Hematopoietic multipotent progenitor cell (in vitro differentiated cells): Measurements from ENCODE around the gene LGSN. TPM values are rescaled to one million over a fixed set of nuclear protein-coding genes. Genes with fewer than 3 reads are reported as not detected.
"Not testable (repeated sequence)": the region's sequence is repeated elsewhere in the genome, so short reads cannot be mapped to it uniquely, and the experiment has no call there.

Source experiments
- DNase-seq, 3 donors: peaks; one replicate each; pipeline ENCODE4 v3.0.0-alpha.2; 2011 to 2015; ENCODE audit warnings: low read depth in 2 of 3, low spot score in 2 of 3
- small RNA-seq: library from RNA; depleted of rRNA; stranded (forward); fragments of <200 nt; gene quantifications from one replicate; pipeline ENCODE3, GENCODE V24; 2012
- total RNA-seq: library from RNA; depleted of rRNA; stranded (reverse); fragments of >200 nt; gene quantifications from one replicate; pipeline ENCODE4 v1.2.3, GENCODE V29; 2012

Gene LGSN
- total RNA-seq, 1 donor: under 0.01 TPM

GRCh38 chr6:63246581-63246980, 73.2 kb downstream of the LGSN start:
- no peak for DNase-seq

DNA sequence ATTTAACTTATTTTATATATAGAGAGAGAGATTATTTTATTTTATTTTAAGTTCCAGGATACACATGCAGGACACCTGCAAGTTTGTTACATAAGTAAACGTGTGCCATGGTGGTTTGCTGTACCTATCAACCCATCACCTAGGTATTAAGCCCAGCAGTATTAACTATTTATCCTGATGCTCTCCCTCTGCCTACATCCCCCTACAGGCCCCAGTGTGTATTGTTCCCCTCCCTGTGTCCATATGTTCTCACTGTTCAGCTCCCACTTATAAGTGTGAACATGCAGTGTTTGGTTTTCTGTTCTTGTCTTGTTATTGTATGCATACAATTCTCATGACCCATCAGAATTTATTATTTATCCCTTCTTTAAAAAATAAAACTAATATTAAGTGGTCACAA, 73.9 kb downstream of the LGSN start:
- no peak for DNase-seq

- DNase-seq: no peak
These were observed 74.4 kb downstream of the LGSN start for GRCh38 chr6:63245420-63245819.

GRCh38 chr6:63236398-63236817, 83.4 kb downstream of the LGSN start:
- no peak for DNase-seq

DNA sequence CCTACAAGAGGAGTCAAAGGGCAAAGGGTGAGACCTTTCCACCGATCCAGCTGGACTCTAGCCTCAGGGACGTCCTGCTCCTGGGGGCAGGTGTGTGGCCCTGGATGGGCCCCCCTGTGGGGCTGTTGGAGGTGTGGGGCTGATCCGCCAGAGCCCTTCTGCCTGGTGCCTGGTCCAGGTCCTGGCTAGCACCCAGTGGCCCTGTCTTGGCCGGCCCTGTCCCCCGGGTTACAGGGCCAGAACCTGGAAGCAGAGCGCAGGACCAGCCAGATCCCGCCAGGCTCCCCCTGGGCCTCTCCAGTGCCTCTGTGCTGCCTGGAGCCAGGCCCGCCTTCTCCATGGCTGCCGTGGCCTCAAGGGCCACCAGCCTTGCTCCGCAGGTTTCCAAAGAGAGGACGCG, 89.3 kb downstream of the LGSN start:
- not testable (repeated sequence) for DNase-seq

GRCh38 chr6:63230027-63230426, 89.8 kb downstream of the LGSN start:
- not testable (repeated sequence) for DNase-seq

DNA sequence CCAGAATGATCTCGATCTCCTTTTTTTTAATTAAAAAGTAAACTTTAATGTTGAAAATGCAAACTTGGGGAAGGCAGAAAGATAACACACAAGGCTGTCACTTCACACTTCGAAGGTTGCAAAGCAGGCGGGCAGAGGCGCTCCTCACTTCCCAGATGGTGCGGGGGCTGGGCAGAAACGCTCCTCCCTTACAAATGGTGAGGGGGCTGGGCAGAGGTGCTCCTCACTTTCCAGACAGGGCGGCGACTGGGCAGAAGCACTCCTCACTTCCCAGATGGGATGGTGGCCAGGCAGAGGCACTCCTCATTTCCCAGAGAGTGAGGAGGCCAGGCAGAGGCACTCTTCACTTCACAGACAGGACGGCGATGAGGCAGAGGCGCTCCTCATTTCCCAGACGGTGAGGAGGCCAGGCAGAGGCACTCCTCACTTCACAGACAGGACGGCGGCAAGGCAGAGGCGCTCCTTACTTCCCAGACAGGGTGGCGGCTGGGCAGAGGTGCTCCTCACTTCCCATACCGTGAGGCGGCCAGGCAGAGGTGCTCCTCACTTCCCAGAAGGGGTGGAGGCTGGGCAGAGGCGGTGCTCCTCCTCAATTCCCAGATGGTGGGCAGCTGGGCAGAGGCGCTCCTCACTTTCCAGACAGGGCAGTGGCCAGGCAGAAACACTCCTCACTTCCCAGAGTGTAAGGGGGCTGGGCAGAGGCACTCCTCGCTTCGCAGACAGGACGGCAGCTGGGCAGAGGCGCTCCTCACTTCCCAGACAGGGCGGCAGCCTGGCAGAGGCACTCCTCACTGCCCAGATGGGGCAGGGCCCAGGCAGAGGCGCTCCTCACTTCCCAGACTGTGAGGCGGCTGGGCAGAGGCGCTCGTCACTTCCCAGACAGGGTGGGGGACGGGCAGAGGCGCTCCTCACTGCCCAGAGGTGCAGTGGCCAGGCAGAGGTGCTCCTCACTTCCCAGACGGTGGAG, 91.6 kb downstream of the LGSN start:
- not testable (repeated sequence) for DNase-seq

- not testable (repeated sequence) for DNase-seq
These were observed 93.8 kb downstream of the LGSN start for GRCh38 chr6:63225987-63226386.

Small RNAs within 50 kb of the gene (small RNA-seq; reads per million reads assigned to genes)
- gene SPTLC1P3: not detected

Other genes starting within 250 kb of the LGSN start
- 0.27 TPM for gene FKBP1C, start 108.5 kb downstream of the LGSN start, total RNA-seq